Neural crest cell (in vitro differentiated cells): ENCODE data around the gene RBPJ. TPM values are rescaled to one million over a fixed set of nuclear protein-coding genes. Genes with fewer than 3 reads are reported as not detected.

ENCODE experiments used
- DNase-seq: peaks from one replicate; pipeline ENCODE4 v3.0.0; 2021; ENCODE audit warnings: low read depth, mixed read lengths, low spot score
- H3K27ac Mint-ChIP-seq: one replicate; pipeline ENCODE4 v1.8.0; 2021; ENCODE audit warnings: mild to moderate bottlenecking, mixed read lengths; ENCODE audit not compliant: unreplicated experiment
- H3K27me3 Mint-ChIP-seq: 2 replicates; pipeline ENCODE4 v1.8.0; 2021; ENCODE audit warnings: low read depth, mild to moderate bottlenecking, mixed read lengths
- H3K36me3 Mint-ChIP-seq: 2 replicates; pipeline ENCODE4 v1.8.0; 2021; ENCODE audit warnings: low read depth, mild to moderate bottlenecking, mixed read lengths
- H3K4me1 Mint-ChIP-seq: 2 replicates; pipeline ENCODE4 v1.8.0; 2021; ENCODE audit warnings: mixed read lengths
- H3K4me3 Mint-ChIP-seq: one replicate; pipeline ENCODE4 v1.8.0; 2021; ENCODE audit warnings: mild to moderate bottlenecking, mixed read lengths
- H3K9me3 Mint-ChIP-seq: 2 replicates; pipeline ENCODE4 v1.8.0; 2021; ENCODE audit warnings: mixed read lengths
- CTCF ChIP-seq: fragments of 200-600 bp; sonication (generic); conservative IDR thresholded peaks from 2 replicates; pipeline ENCODE4 v1.5.0; 2021; ENCODE audit warnings: antibody characterized with exemption, mild to moderate bottlenecking
- total RNA-seq: library from RNA; stranded (reverse); gene quantifications from 2 replicates; pipeline ENCODE4 v1.2.1, GENCODE V29; 2021

RBPJ gene
- total RNA-seq, 1 donor from 2014 or later, result 76.4 TPM

GRCh38 chr4:26441102-26441501 lies 120.3 kb downstream of the RBPJ start:
- DNase-seq, result no peak
- H3K36me3 Mint-ChIP-seq, result peaks cover 49% of the 10 kb centered on the region
- no peaks in the 10 kb centered on the region for H3K4me1 Mint-ChIP-seq
- TF ChIP-seq CTCF, result no peak
- H3K4me3 Mint-ChIP-seq, result no peak overlapping the region
- no peak overlapping the region for H3K27ac Mint-ChIP-seq
- H3K27me3 Mint-ChIP-seq, result no peaks in the 10 kb centered on the region
- H3K9me3 Mint-ChIP-seq, result peaks cover 13% of the 10 kb centered on the region

GRCh38 chr4:26441771-26442170 lies 121.0 kb downstream of the RBPJ start:
- Mint-ChIP-seq H3K4me3 (no peak overlapping the region), H3K27ac (no peak overlapping the region), H3K9me3 (peaks cover 13% of the 10 kb centered on the region), H3K36me3 (peaks cover 47% of the 10 kb centered on the region), H3K4me1 (no peaks in the 10 kb centered on the region), H3K27me3 (no peaks in the 10 kb centered on the region)
- DNase-seq, result no peak
- TF ChIP-seq CTCF, result no peak

GRCh38 chr4:26447378-26447777 lies 126.6 kb downstream of the RBPJ start:
- H3K27ac Mint-ChIP-seq, result no peak overlapping the region
- no peak for TF ChIP-seq CTCF
- H3K36me3 Mint-ChIP-seq, result peaks cover 32% of the 10 kb centered on the region
- peaks cover 22% of the 10 kb centered on the region for H3K9me3 Mint-ChIP-seq
- no peaks in the 10 kb centered on the region for H3K4me1 Mint-ChIP-seq
- H3K27me3 Mint-ChIP-seq, result no peaks in the 10 kb centered on the region
- H3K4me3 Mint-ChIP-seq, result no peak overlapping the region
- DNase-seq, result no peak

DNA sequence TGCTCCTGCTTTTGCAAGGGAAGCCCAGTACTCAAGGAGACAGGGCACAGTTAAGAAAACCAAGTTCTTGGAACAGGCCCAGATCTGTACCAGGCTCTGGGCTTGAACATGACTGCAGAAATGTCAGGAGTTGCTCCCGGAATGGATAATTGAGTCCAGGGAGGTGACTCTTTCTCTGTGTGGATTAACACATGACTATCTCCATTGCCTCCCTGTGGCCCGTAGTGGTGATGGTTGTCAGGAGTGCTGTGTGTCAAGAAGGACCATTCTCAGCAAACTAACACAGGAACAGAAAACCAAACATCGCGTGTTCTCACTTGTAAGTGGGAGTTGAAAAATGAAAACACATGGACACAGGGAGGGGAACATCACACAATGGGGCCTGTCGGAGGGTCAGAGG lies 129.6 kb downstream of the RBPJ start:
- H3K4me1 Mint-ChIP-seq, result no peaks in the 10 kb centered on the region
- H3K9me3 Mint-ChIP-seq, result peaks cover 9% of the 10 kb centered on the region
- DNase-seq, result no peak
- H3K27ac Mint-ChIP-seq, result no peak overlapping the region
- no peak overlapping the region for H3K4me3 Mint-ChIP-seq
- no peaks in the 10 kb centered on the region for H3K27me3 Mint-ChIP-seq
- no peak for TF ChIP-seq CTCF
- H3K36me3 Mint-ChIP-seq, result peaks cover 12% of the 10 kb centered on the region

DNA sequence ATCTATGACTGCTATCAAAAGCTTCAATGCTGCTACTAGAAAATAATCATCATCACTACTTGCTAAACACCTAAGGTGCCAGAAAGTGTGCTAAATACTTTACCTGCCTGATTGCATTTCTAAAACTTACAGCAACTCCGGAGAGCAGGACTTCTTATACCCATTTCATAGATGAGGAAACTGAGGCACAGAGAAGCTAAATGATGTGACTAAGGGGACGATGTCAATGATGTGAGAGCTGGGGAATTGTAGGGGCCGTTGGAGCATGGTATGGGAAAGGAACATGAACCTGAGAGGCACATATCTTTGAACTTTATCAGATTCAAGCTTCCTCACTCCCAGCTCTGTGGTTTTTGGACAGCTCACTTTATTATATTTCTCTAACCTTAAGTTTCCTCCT lies 130.8 kb downstream of the RBPJ start:
- no peak for DNase-seq
- peaks cover 9% of the 10 kb centered on the region for H3K9me3 Mint-ChIP-seq
- H3K4me1 Mint-ChIP-seq, result no peaks in the 10 kb centered on the region
- peaks cover 9% of the 10 kb centered on the region for H3K36me3 Mint-ChIP-seq
- no peak for TF ChIP-seq CTCF
- no peaks in the 10 kb centered on the region for H3K27me3 Mint-ChIP-seq
- H3K27ac Mint-ChIP-seq, result no peak overlapping the region
- no peak overlapping the region for H3K4me3 Mint-ChIP-seq
